Psoas muscle (tissue), 8 donors: ENCODE results near the gene PRUNE2. TPM values are rescaled to one million over a fixed set of nuclear protein-coding genes. Genes with fewer than 3 reads are reported as not detected.
A peak's percentile ranks its signal among the peaks of the same experiment; 100 is the strongest.

ENCODE experiments used
- ATAC-seq, 4 donors: fragments of 200-7000 bp; cut with Tn5 transposase; one replicate each; pipeline ENCODE4 v1.9.1; 2020; ENCODE audit warnings: moderate library complexity in 3 of 4, mild to moderate bottlenecking in 2 of 4
- DNase-seq, 2 donors: peaks; one replicate each; pipeline ENCODE4 v3.0.0-alpha.2; 2020
- H3K27ac ChIP-seq: fragments of 200-600 bp; one replicate; pipeline ENCODE4 v1.8.0; 2022
- H3K27me3 ChIP-seq, 3 donors: fragments of 200-600 bp in 1 of 3; one replicate each; pipeline versions ENCODE4 v1.6.1 to v1.8.0; 2013 to 2022; ENCODE audit warnings: low read length in 2 of 3, mild to moderate bottlenecking in 2 of 3, moderate library complexity in 1 of 3; ENCODE audit not compliant: insufficient read depth in 3 of 3
- H3K36me3 ChIP-seq, 2 donors: fragments of 200-600 bp in 1 of 2; one replicate each; pipeline versions ENCODE4 v1.6.1 to v1.8.0; 2013 to 2022; ENCODE audit warnings: low read depth in 1 of 2, mild to moderate bottlenecking in 1 of 2, moderate library complexity in 1 of 2; ENCODE audit not compliant: insufficient read depth in 1 of 2
- H3K4me1 ChIP-seq: fragments of 200-600 bp; one replicate; pipeline ENCODE4 v1.8.0; 2022
- H3K4me3 ChIP-seq: fragments of 200-600 bp; one replicate; pipeline ENCODE4 v1.8.0; 2022; ENCODE audit warnings: mild to moderate bottlenecking
- H3K9me3 ChIP-seq: fragments of 200-600 bp; one replicate; pipeline ENCODE4 v1.8.0; 2022
- WGBS, 3 donors: extraction: QIAGEN DNeasy Blood & Tissue Kit; methylation state at CpG; one replicate each; pipeline versions ENCODE4 v1.1.6 to v1.1.7; 2013; 5-methylcytosine and 5-hydroxymethylcytosine counted together
- intact Hi-C, 2 donors: fragments of 100-400 bp; cut with DNase I; formaldehyde crosslinking; loops; one replicate each; pipeline versions ENCODE4 v1.11.0 to v1.14.2; 2022
- polyA plus RNA-seq, 3 donors: library from polyadenylated mRNA; stranded (reverse); fragments of 200-250 nt; gene quantifications; one replicate each; pipeline ENCODE4 v1.2.3, GENCODE V29; 2013
- total RNA-seq, 4 donors: library from RNA; stranded (reverse); fragmentation: NEBNext Ultra II Directional in 2 of 4; extraction: Animal tissue kit (Norgen Biotek cat#: 25700) in 2 of 4; gene quantifications; one replicate each; pipeline versions ENCODE4 v1.2.1 to v1.2.4, GENCODE V29; 2021 to 2023
- TF ChIP-seq, protein P1 (sequence below): fragments of 200-600 bp; IDR thresholded peaks from one replicate; pipeline ENCODE4 v1.8.0; 2022; ENCODE audit warnings: antibody characterized with exemption
- donor health status: healthy with polysubstance abuse.
- donor health status: DM: no; HTN: no; CAD: no; lungs with moderate emphysema.
- donor health status: Bipolar disorder and iron deficiency.
- donor health status: healthy.
- donor health status: DM: yes; HTN: yes; CAD: no.
- donor health status: DM: no; HTN: no; CAD: no.
- donor health status: DM: no; HTN: no; CAD: no.
- donor health status: DM: yes; HTN: yes; CAD: no.

PRUNE2 gene
- total and polyA plus RNA-seq, 7 donors, result 1.2 to 79.9 (median 3.6) TPM

GRCh38 chr9:76654575-76654974 lies 251.3 kb downstream of the PRUNE2 start:
- DNase-seq, result no peak
- intact Hi-C loops, result no loop called here
- whole genome bisulfite sequencing, 3 donors, result 31 to 53% (median 35%) methylated on average over 1 of the region's 1 CpG
- Histone ChIP-seq H3K4me3 (no peak overlapping the region), H3K4me1 (no peaks in the 10 kb centered on the region), H3K9me3 (no peaks in the 10 kb centered on the region), H3K36me3 (no peaks in the 10 kb centered on the region), H3K27me3 (no peaks in the 10 kb centered on the region), H3K27ac (no peak overlapping the region)
- TF ChIP-seq, protein P1, sequence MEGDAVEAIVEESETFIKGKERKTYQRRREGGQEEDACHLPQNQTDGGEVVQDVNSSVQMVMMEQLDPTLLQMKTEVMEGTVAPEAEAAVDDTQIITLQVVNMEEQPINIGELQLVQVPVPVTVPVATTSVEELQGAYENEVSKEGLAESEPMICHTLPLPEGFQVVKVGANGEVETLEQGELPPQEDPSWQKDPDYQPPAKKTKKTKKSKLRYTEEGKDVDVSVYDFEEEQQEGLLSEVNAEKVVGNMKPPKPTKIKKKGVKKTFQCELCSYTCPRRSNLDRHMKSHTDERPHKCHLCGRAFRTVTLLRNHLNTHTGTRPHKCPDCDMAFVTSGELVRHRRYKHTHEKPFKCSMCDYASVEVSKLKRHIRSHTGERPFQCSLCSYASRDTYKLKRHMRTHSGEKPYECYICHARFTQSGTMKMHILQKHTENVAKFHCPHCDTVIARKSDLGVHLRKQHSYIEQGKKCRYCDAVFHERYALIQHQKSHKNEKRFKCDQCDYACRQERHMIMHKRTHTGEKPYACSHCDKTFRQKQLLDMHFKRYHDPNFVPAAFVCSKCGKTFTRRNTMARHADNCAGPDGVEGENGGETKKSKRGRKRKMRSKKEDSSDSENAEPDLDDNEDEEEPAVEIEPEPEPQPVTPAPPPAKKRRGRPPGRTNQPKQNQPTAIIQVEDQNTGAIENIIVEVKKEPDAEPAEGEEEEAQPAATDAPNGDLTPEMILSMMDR, result no peak
- peak in 1 of 4 donors; percentile 44 for ATAC-seq

DNA sequence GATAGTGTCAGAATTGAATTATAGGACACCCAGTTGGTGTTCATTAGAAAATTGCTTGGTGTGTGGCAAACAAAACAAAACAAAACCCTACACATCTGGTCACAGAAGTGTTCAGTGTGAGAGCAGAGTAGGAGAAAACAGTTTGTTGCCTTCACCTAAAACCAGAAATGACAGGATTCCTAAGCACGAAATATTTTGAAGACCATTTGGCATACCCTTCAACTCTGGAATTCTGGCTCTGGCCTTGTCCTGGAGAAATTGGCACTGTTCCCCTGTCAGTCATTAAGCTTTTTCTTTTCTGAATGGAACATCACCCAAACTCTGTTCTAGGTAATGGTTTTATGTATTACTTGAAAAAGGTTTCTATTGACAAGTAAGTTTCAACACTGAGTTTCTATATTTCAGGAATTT lies 251.9 kb downstream of the PRUNE2 start:
- TF ChIP-seq, protein P1, result no peak
- no peaks in the 10 kb centered on the region for H3K27me3 ChIP-seq
- H3K9me3 ChIP-seq, result no peaks in the 10 kb centered on the region
- WGBS, 3 donors, result 19 to 28% (median 20%) methylated on average over 1 of the region's 1 CpG
- intact Hi-C loops, result no loop called here
- H3K4me3 ChIP-seq, result no peak overlapping the region
- H3K4me1 ChIP-seq, result no peaks in the 10 kb centered on the region
- ATAC-seq (no peak), DNase-seq (no peak)
- no peak overlapping the region for H3K27ac ChIP-seq
- no peaks in the 10 kb centered on the region for H3K36me3 ChIP-seq

DNA sequence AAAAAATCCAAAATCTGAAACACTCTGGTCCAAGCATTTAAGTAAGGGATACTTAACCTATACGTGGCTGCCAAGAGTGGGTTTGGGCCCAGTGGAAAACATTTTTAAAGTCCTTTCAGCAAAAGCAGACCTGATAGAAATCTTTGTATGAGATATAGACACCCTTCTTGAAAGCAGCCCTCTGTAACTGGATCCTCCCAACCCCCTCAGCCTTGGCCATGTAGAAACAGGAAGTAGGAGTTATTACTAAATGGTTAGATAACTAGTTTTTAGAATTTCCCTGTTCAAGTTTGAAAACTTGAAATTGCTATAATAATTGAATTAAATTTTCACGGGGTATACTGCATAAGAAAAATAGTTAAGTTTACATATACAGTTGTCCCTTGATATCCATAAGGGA lies 253.0 kb downstream of the PRUNE2 start:
- WGBS, 3 donors, result 53 to 70% (median 68%) methylated on average over 2 of the region's 2 CpGs
- TF ChIP-seq, protein P1, result no peak
- Histone ChIP-seq H3K4me3 (no peak overlapping the region), H3K27me3 (no peaks in the 10 kb centered on the region), H3K27ac (no peak overlapping the region), H3K36me3 (no peaks in the 10 kb centered on the region), H3K4me1 (no peaks in the 10 kb centered on the region), H3K9me3 (no peaks in the 10 kb centered on the region)
- intact Hi-C loops, result no loop called here
- DNase-seq (no peak), ATAC-seq (no peak)

DNA sequence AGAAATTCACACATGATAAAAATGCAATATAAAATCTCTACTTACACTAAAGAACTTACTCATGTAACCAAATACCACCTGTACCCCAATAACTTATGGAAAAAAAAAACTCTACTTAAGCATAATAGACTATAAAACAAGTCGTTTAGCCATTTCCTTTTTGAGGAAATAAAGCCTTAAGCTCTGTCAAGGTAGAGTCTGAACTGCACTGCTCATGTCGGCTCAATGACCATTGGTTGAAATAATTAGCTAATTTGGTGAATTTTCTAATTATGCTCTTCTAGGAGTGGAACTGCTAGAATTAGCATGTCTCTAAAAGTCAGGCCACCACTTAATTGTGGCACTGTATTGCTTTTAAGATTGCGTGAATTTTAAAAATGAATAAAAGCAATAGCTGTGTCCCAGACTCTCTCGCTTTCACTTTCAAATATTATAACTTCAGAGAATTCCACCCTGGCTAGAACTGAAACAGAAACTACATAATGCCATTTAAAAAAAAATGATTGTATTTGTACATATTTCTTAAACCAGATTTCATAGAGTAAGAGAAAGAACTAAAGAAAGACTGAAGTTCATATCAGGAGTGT lies 254.7 kb downstream of the PRUNE2 start:
- WGBS, 3 donors, result 47 to 61% (median 55%) methylated on average over 4 of the region's 4 CpGs
- no peaks in the 10 kb centered on the region for H3K27me3 ChIP-seq
- intact Hi-C loops, result no loop called here
- H3K36me3 ChIP-seq, result no peaks in the 10 kb centered on the region
- H3K4me1 ChIP-seq, result no peaks in the 10 kb centered on the region
- H3K4me3 ChIP-seq, result peak overlapping the region; percentile 47
- no peaks in the 10 kb centered on the region for H3K9me3 ChIP-seq
- TF ChIP-seq, protein P1, result no peak
- H3K27ac ChIP-seq, result no peak overlapping the region
- no peak for ATAC-seq
- no peak for DNase-seq

- TF ChIP-seq, protein P1, result no peak
- no peak for ATAC-seq
- no peak for DNase-seq
- 32 to 59% (median 36%) methylated on average over 2 of the region's 2 CpGs for WGBS, 3 donors
- no peaks in the 10 kb centered on the region for H3K27me3 ChIP-seq
- no peaks in the 10 kb centered on the region for H3K4me1 ChIP-seq
- H3K27ac ChIP-seq, result no peak overlapping the region
- no peaks in the 10 kb centered on the region for H3K9me3 ChIP-seq
- no peak overlapping the region for H3K4me3 ChIP-seq
- no peaks in the 10 kb centered on the region for H3K36me3 ChIP-seq
- intact Hi-C loops, result no loop called here
Observed at GRCh38 chr9:76650692-76651091, 255.2 kb downstream of the PRUNE2 start.
